ENCODE data around the gene SAMMSON.

SAMMSON gene

GRCh38 chr3:69993757-69994156 is 5.8 kb upstream of the SAMMSON start:
- TF ChIP-seq MAX (IDR thresholded peaks at IDR 0.05) (no peak), REST (IDR thresholded peaks at IDR 0.05; ENCODE audit: low read depth) (no peak), TCF12 (IDR thresholded peaks at IDR 0.05; ENCODE audit: low read depth) (no peak), NFIC (IDR thresholded peaks at IDR 0.05) (no peak), RAD21 (IDR thresholded peaks at IDR 0.05; ENCODE audit: low read depth) (no peak), CEBPB (IDR thresholded peaks at IDR 0.05) (no peak), ZBTB7A (IDR thresholded peaks at IDR 0.05; ENCODE audit: low read depth) (no peak), YY1 (IDR thresholded peaks at IDR 0.05; ENCODE audit: low read depth) (no peak), USF1 (IDR thresholded peaks at IDR 0.05) (no peak), TEAD4 (IDR thresholded peaks at IDR 0.05) (no peak), EGR1 (IDR thresholded peaks at IDR 0.05) (no peak), CREB1 (IDR thresholded peaks at IDR 0.05; ENCODE audit: low read depth) (no peak), TAF1 (IDR thresholded peaks at IDR 0.05; ENCODE audit: low read depth) (no peak), EP300 (IDR thresholded peaks at IDR 0.05; ENCODE audit: borderline replicate concordance) (no peak), FOXM1 (IDR thresholded peaks at IDR 0.05; ENCODE audit: borderline replicate concordance, low read depth) (no peak)

- TF ChIP-seq EGR1 (IDR thresholded peaks at IDR 0.05) (no peak), REST (IDR thresholded peaks at IDR 0.05; ENCODE audit: low read depth) (no peak), FOXM1 (IDR thresholded peaks at IDR 0.05; ENCODE audit: borderline replicate concordance, low read depth) (no peak), CREB1 (IDR thresholded peaks at IDR 0.05; ENCODE audit: low read depth) (no peak), EP300 (IDR thresholded peaks at IDR 0.05; ENCODE audit: borderline replicate concordance) (no peak), USF1 (IDR thresholded peaks at IDR 0.05) (no peak), NFIC (IDR thresholded peaks at IDR 0.05) (no peak), MAX (IDR thresholded peaks at IDR 0.05) (no peak), TEAD4 (IDR thresholded peaks at IDR 0.05) (no peak), RAD21 (IDR thresholded peaks at IDR 0.05; ENCODE audit: low read depth) (no peak), TCF12 (IDR thresholded peaks at IDR 0.05; ENCODE audit: low read depth) (no peak), YY1 (IDR thresholded peaks at IDR 0.05; ENCODE audit: low read depth) (no peak), ZBTB7A (IDR thresholded peaks at IDR 0.05; ENCODE audit: low read depth) (no peak), CEBPB (IDR thresholded peaks at IDR 0.05) (no peak), TAF1 (IDR thresholded peaks at IDR 0.05; ENCODE audit: low read depth) (no peak)
These were observed 4.6 kb upstream of the SAMMSON start for GRCh38 chr3:69994919-69995318.

GRCh38 chr3:69997631-69998307 is 1.8 kb upstream of the SAMMSON start:
- TF ChIP-seq REST (IDR thresholded peaks at IDR 0.05; ENCODE audit: low read depth) (no peak), TCF12 (IDR thresholded peaks at IDR 0.05; ENCODE audit: low read depth) (no peak), NFIC (IDR thresholded peaks at IDR 0.05) (no peak), EGR1 (IDR thresholded peaks at IDR 0.05) (no peak)

GRCh38 chr3:69998759-69999139 is 784 bp upstream of the SAMMSON start:
- no peak for TF ChIP-seq YY1 (IDR thresholded peaks at IDR 0.05; ENCODE audit: low read depth)
- TF ChIP-seq TCF12 (IDR thresholded peaks at IDR 0.05; ENCODE audit: low read depth), result no peak
- TF ChIP-seq EP300 (IDR thresholded peaks at IDR 0.05; ENCODE audit: borderline replicate concordance), result no peak
- no peak for TF ChIP-seq FOXM1 (IDR thresholded peaks at IDR 0.05; ENCODE audit: borderline replicate concordance, low read depth)
- no peak for TF ChIP-seq REST (IDR thresholded peaks at IDR 0.05; ENCODE audit: low read depth)
- no peak for TF ChIP-seq RAD21 (IDR thresholded peaks at IDR 0.05; ENCODE audit: low read depth)
- TF ChIP-seq CEBPB (IDR thresholded peaks at IDR 0.05), result no peak
- TF ChIP-seq EGR1 (IDR thresholded peaks at IDR 0.05), result no peak
- TF ChIP-seq TEAD4 (IDR thresholded peaks at IDR 0.05), result no peak
- no peak for TF ChIP-seq NFIC (IDR thresholded peaks at IDR 0.05)
- TF ChIP-seq USF1 (IDR thresholded peaks at IDR 0.05), result no peak

Measured in Ishikawa (cell line).